ENCODE results near the gene FLNC.

DNA sequence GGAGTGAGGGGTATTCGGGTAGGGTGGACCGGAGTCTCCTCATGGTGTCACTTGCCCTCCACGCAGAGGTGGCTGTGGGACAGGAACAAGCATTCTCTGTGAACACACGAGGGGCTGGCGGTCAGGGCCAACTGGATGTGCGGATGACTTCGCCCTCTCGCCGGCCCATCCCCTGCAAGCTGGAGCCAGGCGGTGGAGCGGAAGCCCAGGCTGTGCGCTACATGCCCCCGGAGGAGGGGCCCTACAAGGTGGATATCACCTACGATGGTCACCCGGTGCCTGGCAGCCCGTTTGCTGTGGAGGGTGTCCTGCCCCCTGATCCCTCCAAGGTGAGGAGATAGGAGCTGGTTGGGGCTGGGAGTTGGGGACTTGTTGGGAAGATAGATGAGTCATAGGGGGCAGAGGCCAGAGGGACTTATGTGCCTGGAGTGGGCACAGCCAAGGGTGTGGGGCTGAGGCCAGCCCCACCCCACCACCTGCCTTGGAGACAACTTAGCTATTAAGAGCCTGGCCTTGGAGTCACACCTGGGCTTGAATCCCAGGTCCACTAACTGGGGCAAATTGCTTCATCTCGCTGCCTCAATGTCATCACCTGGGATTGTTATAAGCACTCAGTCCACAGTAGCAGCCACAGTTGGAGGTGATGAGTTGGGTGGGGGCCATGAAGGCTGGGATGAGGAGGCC is 13.9 kb downstream of the FLNC start:
- TF ChIP-seq POLR2AphosphoS5 (IDR thresholded peaks at IDR 0.05; ENCODE audit: low read depth, low read length): no peak
- TF ChIP-seq, protein P1, sequence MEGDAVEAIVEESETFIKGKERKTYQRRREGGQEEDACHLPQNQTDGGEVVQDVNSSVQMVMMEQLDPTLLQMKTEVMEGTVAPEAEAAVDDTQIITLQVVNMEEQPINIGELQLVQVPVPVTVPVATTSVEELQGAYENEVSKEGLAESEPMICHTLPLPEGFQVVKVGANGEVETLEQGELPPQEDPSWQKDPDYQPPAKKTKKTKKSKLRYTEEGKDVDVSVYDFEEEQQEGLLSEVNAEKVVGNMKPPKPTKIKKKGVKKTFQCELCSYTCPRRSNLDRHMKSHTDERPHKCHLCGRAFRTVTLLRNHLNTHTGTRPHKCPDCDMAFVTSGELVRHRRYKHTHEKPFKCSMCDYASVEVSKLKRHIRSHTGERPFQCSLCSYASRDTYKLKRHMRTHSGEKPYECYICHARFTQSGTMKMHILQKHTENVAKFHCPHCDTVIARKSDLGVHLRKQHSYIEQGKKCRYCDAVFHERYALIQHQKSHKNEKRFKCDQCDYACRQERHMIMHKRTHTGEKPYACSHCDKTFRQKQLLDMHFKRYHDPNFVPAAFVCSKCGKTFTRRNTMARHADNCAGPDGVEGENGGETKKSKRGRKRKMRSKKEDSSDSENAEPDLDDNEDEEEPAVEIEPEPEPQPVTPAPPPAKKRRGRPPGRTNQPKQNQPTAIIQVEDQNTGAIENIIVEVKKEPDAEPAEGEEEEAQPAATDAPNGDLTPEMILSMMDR (IDR thresholded peaks at IDR 0.05): no peak
- no peak for TF ChIP-seq NRF1 (IDR thresholded peaks at IDR 0.05; ENCODE audit: low read depth, low read length)
- no peak for TF ChIP-seq RFX5 (IDR thresholded peaks at IDR 0.05; ENCODE audit: low read length)
- no peak for TF ChIP-seq NFIC (IDR thresholded peaks at IDR 0.05; ENCODE audit: borderline replicate concordance)
- no peak for TF ChIP-seq SIN3A (IDR thresholded peaks at IDR 0.05; ENCODE audit: borderline replicate concordance, low read depth, low read length)
- TF ChIP-seq RAD21 (IDR thresholded peaks at IDR 0.05; ENCODE audit: low read length): no peak
- TF ChIP-seq TAF1 (IDR thresholded peaks at IDR 0.05; ENCODE audit: borderline replicate concordance, low read depth, low read length): no peak
- TF ChIP-seq TCF12 (IDR thresholded peaks at IDR 0.05): no peak
- TF ChIP-seq JUND (IDR thresholded peaks at IDR 0.05): no peak

All from SK-N-SH (cell line).